GM18868 (cell line): ENCODE measurements around the gene PRR23A.
"Not testable (repeated sequence)": the region's sequence is repeated elsewhere in the genome, so short reads cannot be mapped to it uniquely, and the experiment has no call there.

ENCODE experiments used
- ATAC-seq: cut with Tn5 transposase; IDR thresholded peaks from one replicate; pipeline ENCODE4 v1.9.1; 2021; ENCODE audit warnings: mild to moderate bottlenecking, moderate library complexity; ENCODE audit not compliant: unreplicated experiment

The PRR23A gene

DNA sequence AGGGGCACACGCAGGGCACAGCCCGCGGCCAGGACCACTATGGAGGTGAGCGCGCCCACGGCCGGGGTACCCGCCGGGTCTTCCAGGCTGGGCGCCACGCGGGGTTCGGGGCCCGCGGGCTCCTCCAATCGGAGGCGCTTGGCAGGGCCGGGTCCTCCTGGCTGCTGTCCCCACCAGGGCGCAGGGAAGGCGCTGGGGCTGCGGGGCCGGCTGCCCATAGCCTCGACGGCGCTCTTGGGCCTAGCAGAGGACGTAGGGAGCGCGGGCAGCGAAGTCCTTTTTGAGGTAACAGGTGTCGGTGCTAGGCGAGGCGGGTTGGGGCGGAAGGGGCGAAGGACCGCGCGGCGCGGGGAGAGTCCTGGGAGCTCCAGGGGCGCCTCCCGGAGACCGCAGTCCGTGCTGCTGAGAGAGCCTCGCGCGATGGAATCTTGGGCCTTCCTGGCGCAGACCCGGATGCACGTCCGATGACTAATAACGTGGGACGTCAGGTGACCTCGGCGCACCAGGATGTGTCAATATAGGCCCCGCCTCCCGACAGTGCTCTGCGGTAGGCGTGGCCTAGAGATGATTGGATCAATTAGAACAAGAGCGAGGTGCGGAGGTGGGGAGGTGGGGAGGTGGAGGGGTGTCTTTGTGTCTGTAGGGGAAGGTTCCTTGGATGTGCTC lies at the start of gene PRR23A:
TSS of gene PRR23A (minus strand) at position 218 of the 666 bp plus-strand sequence. CDS start at position 218, 0 bp downstream.
- ATAC-seq: no peak

DNA sequence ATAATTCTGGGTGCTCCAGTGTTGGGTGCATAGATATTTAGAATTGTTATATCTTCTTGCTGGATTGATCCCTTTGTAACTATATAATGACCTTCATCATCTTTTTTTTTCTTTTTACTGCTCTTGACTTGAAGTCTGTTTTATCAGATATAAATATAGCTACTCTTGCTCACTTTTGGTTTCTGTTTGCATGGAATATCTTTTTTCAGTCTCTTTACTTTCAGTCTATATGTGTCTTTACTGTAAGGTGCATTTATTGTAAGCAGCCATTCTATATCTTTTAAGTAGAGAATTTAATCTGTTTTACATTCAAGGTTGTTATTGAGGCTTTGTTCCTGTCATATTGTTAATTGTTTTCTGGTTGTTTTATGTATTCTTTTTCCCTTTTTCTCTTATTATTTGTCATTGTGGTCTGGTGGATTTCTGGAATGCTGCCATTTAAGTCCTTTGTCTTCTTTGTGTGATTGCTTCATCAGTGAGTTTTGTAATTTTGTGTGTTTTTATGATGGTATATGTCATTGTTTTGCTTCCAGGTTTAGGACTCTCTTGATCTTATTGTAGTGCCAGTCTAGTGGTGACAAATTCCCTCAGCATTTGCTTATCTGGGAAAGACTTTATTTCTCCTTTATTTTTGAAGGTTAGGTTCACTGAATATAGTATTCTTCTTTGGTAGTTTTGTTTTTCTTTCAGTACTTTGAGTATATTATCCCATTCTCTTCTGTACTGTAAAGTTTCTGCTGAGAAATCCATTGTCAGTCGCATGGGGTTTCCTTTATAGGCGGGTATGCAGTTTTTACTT lies 46.9 kb upstream of the PRR23A start:
- ATAC-seq: no peak

DNA sequence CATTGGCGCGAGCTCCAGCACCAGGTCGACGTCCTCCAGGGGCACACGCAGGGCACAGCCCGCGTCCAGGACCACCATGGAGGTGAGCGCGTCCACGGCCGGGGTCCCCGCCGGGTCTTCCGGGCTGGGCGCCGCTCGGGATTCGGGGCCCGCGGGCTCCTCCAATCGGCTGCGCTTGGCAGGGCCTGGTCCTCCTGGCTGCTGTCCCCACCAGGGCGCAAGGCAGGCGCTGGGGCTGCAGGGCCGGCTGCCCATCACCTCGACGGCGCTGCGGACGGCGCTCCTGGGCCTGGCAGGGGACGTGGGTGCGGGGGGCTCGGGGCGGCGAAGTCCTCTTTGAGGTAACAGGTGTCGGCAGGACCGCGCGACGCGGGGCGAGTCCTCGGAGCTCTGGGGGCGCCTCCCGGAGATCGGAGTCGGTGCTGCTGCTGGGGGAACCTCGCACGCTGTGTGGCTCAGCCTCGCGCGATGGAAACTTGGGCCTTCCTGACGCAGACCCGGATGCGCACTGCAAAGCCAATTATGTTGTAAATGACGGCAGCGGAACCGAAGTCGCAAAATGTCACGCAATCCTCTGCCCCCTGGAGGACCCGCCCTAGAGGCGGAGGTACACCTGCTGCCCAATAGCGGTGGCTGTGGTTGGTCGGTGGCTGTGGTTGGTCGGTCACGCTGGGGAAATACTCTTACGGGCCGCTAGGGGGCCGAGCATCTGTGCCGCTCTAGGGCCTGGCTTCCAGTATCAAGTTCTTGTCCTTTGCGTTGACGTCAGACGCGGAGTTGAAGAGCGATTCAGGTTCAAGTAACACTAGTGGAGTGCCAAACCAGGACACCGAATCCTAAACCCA lies 38.5 kb upstream of the PRR23A start, which contains the start of gene PRR23C:
TSS of gene PRR23C (minus strand) at position 527 of the 845 bp plus-strand sequence. CDS start at position 255, 272 bp downstream.
- ATAC-seq: no peak

DNA sequence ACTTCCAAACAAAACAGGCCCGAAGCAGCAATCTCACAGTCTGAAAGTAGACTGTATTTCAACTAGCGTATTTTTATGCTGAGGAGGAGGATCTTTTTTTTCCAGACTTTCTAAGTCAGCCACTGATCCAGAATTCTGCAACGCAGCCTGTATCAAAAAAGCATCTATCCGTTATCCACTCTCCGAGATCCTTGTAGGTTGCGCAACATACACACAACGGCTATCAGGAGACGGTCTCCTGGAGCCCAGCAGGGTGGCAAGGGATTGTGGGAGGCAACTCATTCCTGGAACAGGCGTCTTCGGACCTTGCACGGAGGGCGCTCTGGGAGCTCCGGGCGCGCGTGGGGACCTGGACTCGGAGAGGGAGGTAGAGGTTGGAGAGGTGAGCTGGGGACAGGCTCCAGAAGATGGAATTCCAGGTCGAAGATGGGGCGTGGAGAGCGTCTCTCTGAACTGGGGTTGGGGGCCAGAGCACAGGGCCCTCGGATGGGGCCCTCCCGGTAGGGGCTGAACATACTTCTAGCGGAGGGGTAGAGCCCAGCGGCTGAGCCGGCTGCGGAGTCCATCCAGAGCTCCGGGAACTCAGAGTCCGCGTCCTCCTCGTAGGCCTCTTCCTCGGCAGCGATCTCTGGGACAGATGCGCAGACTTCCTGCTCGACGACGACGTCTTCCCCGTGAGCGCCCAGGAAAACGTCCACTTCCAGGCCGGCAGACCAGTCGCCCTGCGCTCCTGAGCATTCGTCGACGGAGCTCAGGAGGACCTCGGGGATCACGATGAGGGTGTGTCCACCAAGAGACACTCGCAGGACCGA lies 37.7 kb upstream of the PRR23A start:
- no peak for ATAC-seq

DNA sequence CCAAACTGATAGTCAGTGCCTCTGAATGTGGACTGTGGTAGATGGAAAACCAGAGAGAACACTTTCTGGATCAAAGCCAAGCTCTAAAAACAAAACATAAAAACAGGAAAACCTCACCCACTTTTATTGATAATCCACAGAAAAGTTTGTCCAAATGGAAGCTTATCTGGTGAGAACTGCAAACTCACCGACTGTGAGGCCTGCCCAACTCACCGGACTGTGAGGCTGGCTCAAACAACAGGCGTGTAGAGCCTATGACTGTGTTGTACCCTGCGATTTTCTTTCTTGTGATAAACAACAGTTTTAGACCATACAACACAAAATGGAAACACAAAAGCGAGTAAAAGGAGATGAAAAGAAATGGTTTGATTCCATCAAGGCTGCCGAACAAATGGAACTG lies 31.4 kb upstream of the PRR23A start:
- no peak for ATAC-seq

DNA sequence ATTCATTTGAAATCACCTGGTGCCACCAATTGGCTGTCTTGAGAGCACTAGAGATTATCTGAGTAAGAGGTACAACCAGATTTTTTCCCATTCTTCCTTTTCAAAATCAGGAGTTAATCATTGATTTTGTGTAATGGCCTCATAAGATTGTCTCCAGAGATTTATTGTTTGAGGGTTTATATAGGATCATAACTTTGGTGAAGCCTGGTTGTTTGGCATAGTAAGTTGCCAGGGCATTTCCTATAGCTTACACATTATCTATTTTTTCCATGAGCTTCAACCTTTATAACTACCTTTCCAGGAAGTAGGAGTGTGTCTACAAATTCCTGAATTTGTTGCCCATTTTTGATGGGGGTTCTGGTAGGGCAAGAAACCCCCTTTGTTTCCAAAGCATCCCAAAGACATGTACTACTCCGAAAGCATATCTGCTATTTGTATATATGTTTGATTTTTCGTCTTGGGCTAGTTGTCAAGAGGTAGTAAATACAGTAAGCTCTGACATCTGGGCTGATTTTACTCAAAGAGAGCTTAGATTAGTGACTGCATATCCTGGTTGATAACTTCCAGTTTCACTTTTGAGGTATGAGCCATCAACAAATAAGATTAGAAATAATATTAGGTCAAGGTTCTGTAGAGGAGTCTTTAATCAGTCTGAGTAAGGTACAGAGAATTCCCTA lies 26.4 kb upstream of the PRR23A start:
- no peak for ATAC-seq

DNA sequence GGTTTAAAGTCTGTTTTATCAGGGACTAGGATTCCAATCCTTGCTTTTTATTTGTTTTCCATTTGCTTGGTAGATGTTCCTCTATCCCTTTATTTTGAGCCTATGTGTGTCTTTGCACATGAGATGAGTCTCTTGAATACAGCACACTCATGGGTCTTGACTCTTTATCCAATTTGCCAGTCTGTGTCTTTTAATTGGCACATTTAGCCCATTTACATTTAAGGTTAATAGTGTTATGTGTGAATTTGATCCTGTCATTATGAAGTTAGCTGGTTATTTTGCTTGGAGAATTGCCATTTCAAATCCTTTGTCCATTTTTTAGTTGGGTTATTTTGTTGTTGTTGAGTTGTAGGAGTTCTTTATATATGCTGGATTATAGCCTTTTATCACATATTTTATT lies 24.5 kb upstream of the PRR23A start:
- ATAC-seq: not testable (repeated sequence)

DNA sequence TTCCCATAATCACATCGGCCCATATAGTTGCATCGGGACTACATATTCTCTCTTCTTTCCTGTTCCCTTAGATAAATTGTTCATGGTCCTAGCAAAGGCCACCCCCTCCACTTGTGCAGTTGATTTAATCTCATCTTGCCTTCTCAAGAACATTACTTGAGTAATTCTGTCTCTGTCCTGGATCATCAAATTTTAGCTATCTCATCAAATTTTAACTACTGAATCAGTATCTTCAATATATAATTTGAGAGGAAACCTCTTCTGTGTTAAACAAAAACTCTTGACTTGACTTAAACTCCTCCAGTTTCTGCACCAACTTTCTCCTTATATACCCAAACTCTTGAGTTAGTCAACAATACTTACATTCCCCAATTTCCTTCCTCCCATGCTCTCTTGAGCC lies 18.9 kb upstream of the PRR23A start:
- no peak for ATAC-seq

DNA sequence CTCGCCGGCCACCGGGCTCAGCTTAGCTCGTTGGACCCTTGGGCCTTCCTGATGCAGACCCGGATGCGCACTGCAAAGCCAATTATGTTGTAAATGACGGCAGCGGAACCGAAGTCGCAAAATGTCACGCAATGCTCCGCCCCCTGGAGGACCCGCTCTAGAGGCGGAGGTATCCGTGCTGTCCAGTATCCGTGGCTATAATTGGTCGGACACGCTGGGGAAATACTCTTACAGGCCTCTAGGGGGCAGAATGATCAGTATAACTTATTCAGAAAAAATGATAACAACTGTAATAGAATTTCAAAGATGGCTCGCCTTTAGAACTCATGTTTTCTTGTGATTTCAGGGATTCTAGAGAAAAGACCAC lies 14.8 kb upstream of the PRR23A start, which contains the start of gene PRR23B:
TSS of gene PRR23B (minus strand) at position 59 of the 367 bp plus-strand sequence. CDS start 265 bp downstream, outside the sequence.
- ATAC-seq: no peak

DNA sequence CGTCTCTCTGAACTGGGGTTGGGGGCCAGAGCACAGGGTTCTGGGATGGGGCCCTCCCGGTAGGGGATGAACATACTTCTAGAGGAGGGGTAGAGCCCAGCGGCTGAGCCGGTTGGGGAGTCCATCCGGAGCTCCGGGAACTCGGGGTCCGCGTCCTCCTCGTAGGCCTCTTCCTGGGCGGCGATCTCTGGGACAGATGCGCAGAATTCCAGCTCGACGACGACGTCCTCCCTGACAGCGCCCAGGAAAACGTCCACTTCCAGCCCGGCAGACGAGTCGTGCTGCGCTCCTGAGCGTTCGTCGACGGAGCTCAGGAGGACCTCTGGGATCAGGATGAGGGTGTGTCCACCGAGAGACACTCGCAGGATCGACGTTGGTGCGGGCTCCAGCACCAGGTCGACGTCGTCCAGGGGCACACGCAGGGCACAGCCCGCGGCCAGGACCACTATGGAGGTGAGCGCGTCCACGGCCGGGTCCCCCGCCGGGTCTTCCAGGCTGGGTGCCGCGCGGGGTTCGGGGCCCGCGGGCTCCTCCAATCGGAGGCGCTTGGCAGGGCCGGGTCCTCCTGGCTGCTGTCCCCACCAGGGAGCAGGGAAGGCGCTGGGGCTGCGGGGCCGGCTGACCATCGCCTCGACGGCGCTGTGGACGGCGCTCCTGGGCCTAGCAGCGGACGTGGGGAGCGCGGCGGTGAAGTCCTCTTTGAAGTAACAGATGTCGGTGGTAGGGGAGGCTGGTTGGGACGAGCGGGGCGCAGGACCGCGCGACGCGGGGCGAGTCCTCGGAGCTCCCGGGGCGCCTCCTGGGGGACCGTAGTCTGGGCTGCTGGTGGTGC lies 14.2 kb upstream of the PRR23A start:
- no peak for ATAC-seq

DNA sequence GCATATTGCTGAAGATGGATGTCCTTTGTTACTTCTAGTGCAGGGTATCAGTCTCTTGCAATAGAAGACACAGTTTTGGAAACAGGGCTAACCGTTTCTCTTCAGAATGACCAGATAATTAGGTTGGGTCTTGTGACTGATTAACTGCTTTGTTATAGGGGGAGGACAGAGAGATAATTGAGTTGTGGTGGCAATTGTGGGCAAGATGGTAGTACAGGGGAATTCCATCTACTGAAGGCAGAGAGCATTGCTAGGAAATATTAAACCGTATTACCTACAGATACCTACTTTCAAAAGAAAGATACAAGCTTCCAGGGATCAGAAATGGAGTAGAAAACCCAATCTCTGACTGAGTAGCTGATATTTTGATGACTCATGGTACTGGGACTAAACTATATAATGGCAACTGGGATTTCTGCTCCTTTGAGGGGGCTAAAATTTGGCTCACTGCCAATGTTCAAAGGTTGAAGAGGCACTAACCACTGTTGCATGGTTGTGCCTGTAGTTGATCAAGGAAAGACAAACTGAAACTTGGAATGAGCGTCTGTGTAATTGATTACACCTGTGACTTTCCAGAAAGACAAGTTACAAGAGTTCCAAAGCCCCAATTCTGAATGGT lies 10.5 kb upstream of the PRR23A start:
- ATAC-seq: no peak

DNA sequence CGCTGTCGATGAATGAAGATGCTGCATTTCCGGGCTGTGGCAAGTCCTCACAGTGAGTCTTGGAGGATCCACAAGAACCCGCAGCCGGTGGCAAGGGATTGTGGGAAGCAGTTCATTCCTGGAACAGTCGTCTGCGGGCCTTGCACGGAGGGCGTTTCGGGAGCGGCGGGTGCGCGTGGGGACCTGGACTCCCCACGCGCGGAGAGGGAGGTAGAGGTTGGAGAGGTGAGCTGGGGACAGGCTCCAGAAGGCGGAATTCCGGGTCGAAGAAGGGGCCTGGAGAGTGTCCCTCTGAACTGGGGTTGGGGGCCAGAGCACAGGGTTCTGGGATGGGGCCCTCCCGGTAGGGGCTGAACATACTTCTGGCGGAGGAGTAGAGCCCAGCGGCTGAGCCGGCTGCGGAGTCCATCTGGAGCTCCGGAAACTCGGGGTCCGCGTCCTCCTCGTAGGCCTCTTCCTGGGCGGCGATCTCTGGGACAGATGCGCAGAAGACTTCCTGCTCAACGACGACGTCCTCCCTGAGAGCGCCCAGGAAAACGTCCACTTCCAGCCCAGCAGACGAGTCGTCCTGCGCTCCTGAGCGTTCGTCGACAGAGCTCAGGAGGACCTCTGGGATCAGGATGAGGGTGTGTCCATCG lies 593 bp downstream of the PRR23A start:
- no peak for ATAC-seq

DNA sequence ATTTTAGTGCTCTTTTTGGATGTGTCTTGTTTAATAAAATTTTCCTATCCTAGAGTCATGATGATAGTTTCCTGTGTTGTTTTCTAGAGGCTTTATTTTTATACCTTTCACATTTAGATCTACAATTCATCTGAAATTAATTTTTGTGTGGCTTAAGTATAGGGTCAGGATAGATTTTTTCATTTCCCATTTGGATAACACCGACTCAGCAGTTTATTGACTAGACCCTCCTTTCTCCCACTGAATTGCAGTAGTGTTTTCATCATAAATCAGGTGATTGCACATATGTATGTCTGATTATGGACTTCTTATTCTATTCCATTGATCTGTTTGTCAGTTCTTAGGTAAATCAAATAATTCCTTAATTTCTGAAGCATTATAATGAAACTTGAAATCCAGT lies 10.4 kb downstream of the PRR23A start:
- ATAC-seq: no peak

DNA sequence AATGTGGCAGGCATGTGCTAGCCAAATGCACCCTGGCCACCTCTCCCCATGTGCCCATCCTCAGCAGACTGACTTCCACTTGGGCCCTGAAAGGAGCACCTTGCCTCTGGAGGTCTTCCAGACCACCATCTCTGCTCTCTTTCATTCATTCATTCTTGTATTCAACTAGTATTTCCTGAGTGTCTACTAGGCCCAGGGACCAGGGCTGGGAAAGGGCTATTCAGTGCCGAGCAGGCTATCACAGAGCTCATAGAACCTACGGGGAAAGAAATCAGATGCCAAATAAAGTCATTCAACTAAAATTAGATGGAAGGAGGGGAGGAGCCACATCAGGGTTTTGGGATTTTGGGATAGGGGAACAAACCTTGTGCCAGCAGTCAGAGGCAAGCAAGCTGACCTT lies 18.9 kb downstream of the PRR23A start:
- ATAC-seq: no peak

DNA sequence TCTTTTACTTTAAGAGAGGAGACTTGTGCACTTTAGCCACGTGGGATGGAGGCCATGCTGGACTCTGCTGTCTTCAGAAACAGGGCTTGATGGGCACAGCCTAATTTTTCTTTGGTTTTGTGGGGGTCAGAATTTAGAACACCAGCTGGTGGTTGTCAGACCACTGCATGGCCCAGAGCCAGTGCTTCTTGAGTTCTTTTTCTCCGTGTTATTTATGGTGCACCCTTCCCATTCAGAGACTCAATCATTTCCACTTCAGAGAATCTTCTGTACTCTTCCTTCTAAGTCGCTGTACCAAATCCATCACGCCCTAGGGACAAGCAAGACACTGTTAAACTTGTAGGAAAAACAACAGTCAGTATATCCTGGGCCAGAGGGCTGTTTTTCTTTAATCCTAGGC lies 20.1 kb downstream of the PRR23A start:
- no peak for ATAC-seq

DNA sequence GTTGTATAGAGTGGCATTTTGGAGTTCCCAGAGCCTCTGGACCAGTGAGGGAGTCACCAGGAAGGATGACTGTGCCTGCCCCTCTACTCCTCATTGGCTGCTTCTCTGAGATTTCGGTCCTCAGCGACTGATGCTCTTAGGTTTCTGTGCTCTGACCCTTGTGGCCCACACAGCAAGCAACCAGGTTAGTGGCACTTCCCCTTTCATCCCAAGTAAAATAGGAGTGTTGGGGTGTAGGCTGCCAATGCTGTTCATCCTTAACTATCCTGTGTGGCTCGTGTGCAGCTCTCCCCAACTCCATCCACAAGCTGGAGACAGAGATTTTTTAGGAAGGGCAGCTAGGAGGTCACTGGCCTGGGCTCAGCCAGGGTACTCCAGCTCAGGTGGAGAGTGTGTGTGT lies 21.3 kb downstream of the PRR23A start:
- no peak for ATAC-seq

DNA sequence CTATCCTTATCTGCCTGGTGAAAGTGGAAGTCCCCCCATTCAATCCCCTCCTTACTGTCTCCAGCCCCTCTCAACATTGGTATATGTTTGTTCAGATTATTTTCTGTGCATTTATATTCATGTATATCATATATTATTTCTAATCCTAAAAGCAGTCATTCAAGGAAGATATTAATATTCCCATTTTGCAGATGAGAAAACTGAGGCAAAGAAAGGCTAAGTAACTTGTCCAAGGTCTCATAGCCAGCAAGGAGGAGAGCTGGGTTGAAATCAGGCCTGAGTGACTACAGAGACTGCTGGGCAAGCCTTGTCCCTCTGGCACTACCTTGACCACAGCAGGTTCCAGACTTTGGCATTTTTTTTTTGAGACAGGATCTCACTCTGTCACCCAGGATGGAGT lies 30.0 kb downstream of the PRR23A start:
- ATAC-seq: no peak

DNA sequence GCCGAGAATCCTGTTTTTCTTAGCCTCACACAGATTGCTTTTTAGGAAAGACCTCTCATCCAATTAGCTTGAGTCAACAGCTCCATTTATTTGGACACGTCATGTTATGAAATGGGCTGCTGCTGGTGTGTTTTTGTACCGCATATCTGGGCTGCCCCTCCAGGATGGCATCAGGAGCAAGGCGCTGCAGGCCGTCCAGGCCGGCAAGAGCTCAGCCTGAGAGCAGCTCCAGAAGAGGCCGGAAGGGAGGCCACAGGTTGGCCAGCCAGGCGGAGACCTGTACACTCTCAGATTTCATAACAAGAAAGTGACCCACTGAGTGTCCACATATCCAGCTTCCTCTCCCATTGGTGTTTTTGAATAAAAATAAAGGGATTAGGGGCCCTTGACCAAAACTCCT lies 30.7 kb downstream of the PRR23A start:
- no peak for ATAC-seq
